Measurements from ENCODE around the gene ADAMTS2.

DNA sequence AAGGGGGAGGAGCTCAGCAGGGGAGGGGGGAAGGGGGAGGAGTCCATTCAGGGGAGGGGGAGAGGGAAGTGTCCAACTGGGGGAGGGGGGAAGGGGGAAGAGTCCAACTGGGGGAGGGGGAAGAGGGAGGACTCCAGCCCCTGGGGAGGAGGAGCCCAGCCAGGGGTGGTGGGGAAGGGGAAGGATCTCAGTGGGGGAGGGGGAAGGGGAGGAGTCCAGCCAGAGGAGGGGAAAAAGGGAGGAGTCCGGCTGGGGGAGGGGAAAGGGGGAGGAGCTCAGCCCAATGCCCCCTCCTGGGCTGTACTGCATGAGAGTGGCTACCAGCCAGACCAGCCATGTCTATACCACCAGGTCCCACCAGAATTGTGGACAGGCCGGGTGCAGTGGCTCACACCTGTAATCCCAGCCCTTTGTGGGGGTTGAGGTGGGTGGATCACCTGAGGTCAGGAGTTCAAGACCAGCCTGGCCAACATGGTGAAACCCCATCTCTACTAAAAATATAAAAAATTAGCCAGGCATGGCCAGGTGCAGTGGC, 30.6 kb upstream of the ADAMTS2 start:
- TF ChIP-seq, protein P1, sequence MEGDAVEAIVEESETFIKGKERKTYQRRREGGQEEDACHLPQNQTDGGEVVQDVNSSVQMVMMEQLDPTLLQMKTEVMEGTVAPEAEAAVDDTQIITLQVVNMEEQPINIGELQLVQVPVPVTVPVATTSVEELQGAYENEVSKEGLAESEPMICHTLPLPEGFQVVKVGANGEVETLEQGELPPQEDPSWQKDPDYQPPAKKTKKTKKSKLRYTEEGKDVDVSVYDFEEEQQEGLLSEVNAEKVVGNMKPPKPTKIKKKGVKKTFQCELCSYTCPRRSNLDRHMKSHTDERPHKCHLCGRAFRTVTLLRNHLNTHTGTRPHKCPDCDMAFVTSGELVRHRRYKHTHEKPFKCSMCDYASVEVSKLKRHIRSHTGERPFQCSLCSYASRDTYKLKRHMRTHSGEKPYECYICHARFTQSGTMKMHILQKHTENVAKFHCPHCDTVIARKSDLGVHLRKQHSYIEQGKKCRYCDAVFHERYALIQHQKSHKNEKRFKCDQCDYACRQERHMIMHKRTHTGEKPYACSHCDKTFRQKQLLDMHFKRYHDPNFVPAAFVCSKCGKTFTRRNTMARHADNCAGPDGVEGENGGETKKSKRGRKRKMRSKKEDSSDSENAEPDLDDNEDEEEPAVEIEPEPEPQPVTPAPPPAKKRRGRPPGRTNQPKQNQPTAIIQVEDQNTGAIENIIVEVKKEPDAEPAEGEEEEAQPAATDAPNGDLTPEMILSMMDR (IDR thresholded peaks at IDR 0.05; ENCODE audit: insufficient read depth, low read depth, low read length): no peak
- TF ChIP-seq EZH2 (IDR thresholded peaks at IDR 0.05; ENCODE audit: insufficient read depth, low read length): no peak

Data from astrocyte (in vitro differentiated cells and primary cell).